GM12872 (cell line): Measurements from ENCODE around the gene TTC22.

Experiments
- CTCF ChIP-seq: IDR thresholded peaks from 3 replicates; pipeline ENCODE4 v1.5.1; 2011; ENCODE audit warnings: low read depth, mild to moderate bottlenecking, low read length, moderate library complexity; ENCODE audit not compliant: insufficient read depth

TTC22 gene

GRCh38 chr1:54750596-54750995, 50.5 kb downstream of the TTC22 start:
- no peak for TF ChIP-seq CTCF

GRCh38 chr1:54748094-54748835, 52.9 kb downstream of the TTC22 start:
- TF ChIP-seq CTCF = no peak

GRCh38 chr1:54745864-54746263, 55.3 kb downstream of the TTC22 start:
- no peak for TF ChIP-seq CTCF

GRCh38 chr1:54745274-54745673, 55.8 kb downstream of the TTC22 start:
- TF ChIP-seq CTCF = no peak

GRCh38 chr1:54744696-54745095, 56.4 kb downstream of the TTC22 start:
- TF ChIP-seq CTCF = no peak

- no peak for TF ChIP-seq CTCF
Observed at GRCh38 chr1:54743416-54744226, 57.5 kb downstream of the TTC22 start.

- TF ChIP-seq CTCF = no peak
Observed at GRCh38 chr1:54742282-54742681, 58.8 kb downstream of the TTC22 start.
